Measurements from ENCODE around the gene RBM20.

DNA sequence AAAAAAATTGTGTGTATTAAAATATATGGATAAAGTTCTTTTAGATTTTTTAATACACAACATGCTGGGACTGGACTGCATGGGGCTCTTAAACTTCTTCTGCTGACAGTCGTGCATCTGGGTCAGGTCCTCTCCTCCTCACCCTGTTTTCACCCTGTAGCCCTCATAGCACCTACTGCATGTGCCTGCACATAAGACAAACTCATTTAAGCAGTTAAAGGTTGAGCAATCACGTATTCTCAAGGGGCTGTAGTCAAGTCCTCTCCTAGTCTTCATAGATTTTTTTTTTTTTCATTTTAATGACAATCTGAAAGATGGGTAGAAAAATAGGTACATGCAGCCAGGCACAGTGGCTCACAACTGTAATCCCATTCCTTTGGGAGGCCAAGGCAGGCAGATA, 204.0 kb downstream of the RBM20 start:
- TF ChIP-seq, protein P1, sequence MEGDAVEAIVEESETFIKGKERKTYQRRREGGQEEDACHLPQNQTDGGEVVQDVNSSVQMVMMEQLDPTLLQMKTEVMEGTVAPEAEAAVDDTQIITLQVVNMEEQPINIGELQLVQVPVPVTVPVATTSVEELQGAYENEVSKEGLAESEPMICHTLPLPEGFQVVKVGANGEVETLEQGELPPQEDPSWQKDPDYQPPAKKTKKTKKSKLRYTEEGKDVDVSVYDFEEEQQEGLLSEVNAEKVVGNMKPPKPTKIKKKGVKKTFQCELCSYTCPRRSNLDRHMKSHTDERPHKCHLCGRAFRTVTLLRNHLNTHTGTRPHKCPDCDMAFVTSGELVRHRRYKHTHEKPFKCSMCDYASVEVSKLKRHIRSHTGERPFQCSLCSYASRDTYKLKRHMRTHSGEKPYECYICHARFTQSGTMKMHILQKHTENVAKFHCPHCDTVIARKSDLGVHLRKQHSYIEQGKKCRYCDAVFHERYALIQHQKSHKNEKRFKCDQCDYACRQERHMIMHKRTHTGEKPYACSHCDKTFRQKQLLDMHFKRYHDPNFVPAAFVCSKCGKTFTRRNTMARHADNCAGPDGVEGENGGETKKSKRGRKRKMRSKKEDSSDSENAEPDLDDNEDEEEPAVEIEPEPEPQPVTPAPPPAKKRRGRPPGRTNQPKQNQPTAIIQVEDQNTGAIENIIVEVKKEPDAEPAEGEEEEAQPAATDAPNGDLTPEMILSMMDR (conservative IDR thresholded peaks at IDR 0.05; ENCODE audit: low read depth, low read length), result no peak
- TF ChIP-seq RAD21 (IDR thresholded peaks at IDR 0.05; ENCODE audit: low read length) (no peak), MAZ (IDR thresholded peaks at IDR 0.05; ENCODE audit: borderline replicate concordance, low read depth, low read length) (no peak), MXI1 (IDR thresholded peaks at IDR 0.05; ENCODE audit: borderline replicate concordance, low read depth, low read length) (no peak)
